Lower lobe of right lung (tissue), 2 donors: Measurements from ENCODE around the gene LTBP1. TPM values are rescaled to one million over a fixed set of nuclear protein-coding genes. Genes with fewer than 3 reads are reported as not detected.

ENCODE experiments used
- ATAC-seq, 2 donors: fragments of 200-7000 bp; cut with Tn5 transposase; one replicate each; pipeline ENCODE4 v1.9.1; 2020 to 2022; ENCODE audit warnings: mild to moderate bottlenecking in 2 of 2, moderate library complexity in 2 of 2
- DNase-seq: peaks from one replicate; pipeline ENCODE4 v3.0.0-alpha.2; 2020
- H3K27ac ChIP-seq: fragments of 200-600 bp; one replicate; pipeline ENCODE4 v1.8.0; 2022
- H3K27me3 ChIP-seq: fragments of 200-600 bp; one replicate; pipeline ENCODE4 v1.8.0; 2022; ENCODE audit warnings: low read depth
- H3K36me3 ChIP-seq: fragments of 200-600 bp; one replicate; pipeline ENCODE4 v1.8.0; 2022; ENCODE audit warnings: mild to moderate bottlenecking
- H3K4me1 ChIP-seq: fragments of 200-600 bp; one replicate; pipeline ENCODE4 v1.8.0; 2022
- H3K4me3 ChIP-seq: fragments of 200-600 bp; one replicate; pipeline ENCODE4 v1.8.0; 2022; ENCODE audit warnings: mild to moderate bottlenecking
- H3K9me3 ChIP-seq: fragments of 200-600 bp; one replicate; pipeline ENCODE4 v1.8.0; 2022
- CTCF ChIP-seq: fragments of 200-600 bp; IDR thresholded peaks from one replicate; pipeline ENCODE4 v1.8.0; 2022; ENCODE audit warnings: antibody characterized with exemption, mild to moderate bottlenecking
- intact Hi-C: fragments of 100-400 bp; cut with DNase I; formaldehyde crosslinking; loops from one replicate; pipeline ENCODE4 v1.11.0; 2022
- total RNA-seq: library from RNA; stranded (reverse); fragmentation: NEBNext Ultra II Directional; extraction: Animal tissue kit (Norgen Biotek cat#: 25700); gene quantifications from one replicate; pipeline ENCODE4 v1.2.1, GENCODE V29; 2021
- donor health status: DM: no; HTN: yes; CAD: no; lungs with severe emphysema.

Gene LTBP1
- total RNA-seq, 1 donor from 2014 or later: 34.7 TPM

- no peaks in the 10 kb centered on the region for H3K4me1 ChIP-seq
- H3K27me3 ChIP-seq: no peaks in the 10 kb centered on the region
- ATAC-seq (peak; percentile 65 to 73), DNase-seq (no peak)
- H3K9me3 ChIP-seq: no peaks in the 10 kb centered on the region
- H3K4me3 ChIP-seq: no peak overlapping the region
- TF ChIP-seq CTCF: no peak
- no peaks in the 10 kb centered on the region for H3K36me3 ChIP-seq
- intact Hi-C loops: no loop called here
- H3K27ac ChIP-seq: no peak overlapping the region
Observed at GRCh38 chr2:33426666-33427231, 480.0 kb downstream of the LTBP1 start.

- H3K4me1 ChIP-seq: no peaks in the 10 kb centered on the region
- no peaks in the 10 kb centered on the region for H3K36me3 ChIP-seq
- ATAC-seq (no peak), DNase-seq (no peak)
- H3K9me3 ChIP-seq: no peaks in the 10 kb centered on the region
- no peak for TF ChIP-seq CTCF
- no peaks in the 10 kb centered on the region for H3K27me3 ChIP-seq
- intact Hi-C loops: no loop called here
- no peak overlapping the region for H3K27ac ChIP-seq
- H3K4me3 ChIP-seq: no peak overlapping the region
Observed at GRCh38 chr2:33430077-33430476, 483.3 kb downstream of the LTBP1 start.

GRCh38 chr2:33430856-33431255, 484.1 kb downstream of the LTBP1 start:
- Histone ChIP-seq H3K27me3 (no peaks in the 10 kb centered on the region), H3K36me3 (no peaks in the 10 kb centered on the region), H3K27ac (no peak overlapping the region), H3K4me1 (no peaks in the 10 kb centered on the region), H3K9me3 (no peaks in the 10 kb centered on the region), H3K4me3 (no peak overlapping the region)
- TF ChIP-seq CTCF: no peak
- intact Hi-C loops: no loop called here
- DNase-seq (no peak), ATAC-seq (no peak)

- ATAC-seq: no peak
- Histone ChIP-seq H3K27me3 (no peaks in the 10 kb centered on the region), H3K27ac (no peak overlapping the region), H3K4me1 (peaks cover 12% of the 10 kb centered on the region), H3K9me3 (no peaks in the 10 kb centered on the region), H3K36me3 (no peaks in the 10 kb centered on the region), H3K4me3 (no peak overlapping the region)
- DNase-seq: no peak
- no peak for TF ChIP-seq CTCF
- intact Hi-C loops: no loop called here
Observed at GRCh38 chr2:33432871-33433270, 486.1 kb downstream of the LTBP1 start.

GRCh38 chr2:33433279-33434235, 486.8 kb downstream of the LTBP1 start:
- ATAC-seq: no peak
- Histone ChIP-seq H3K36me3 (no peaks in the 10 kb centered on the region), H3K4me3 (no peak overlapping the region), H3K4me1 (peaks cover 13% of the 10 kb centered on the region), H3K27ac (no peak overlapping the region), H3K27me3 (no peaks in the 10 kb centered on the region), H3K9me3 (no peaks in the 10 kb centered on the region)
- DNase-seq: no peak
- intact Hi-C loops: no loop called here
- TF ChIP-seq CTCF: no peak
